ENCODE measurements around the gene OLFML2A. TPM values are rescaled to one million over a fixed set of nuclear protein-coding genes. Genes with fewer than 3 reads are reported as not detected.
"Not testable (repeated sequence)": the region's sequence is repeated elsewhere in the genome, so short reads cannot be mapped to it uniquely, and the experiment has no call there.

Gene OLFML2A
- total RNA-seq, 1 experiment from 2014 or later, result 1.4 TPM

DNA sequence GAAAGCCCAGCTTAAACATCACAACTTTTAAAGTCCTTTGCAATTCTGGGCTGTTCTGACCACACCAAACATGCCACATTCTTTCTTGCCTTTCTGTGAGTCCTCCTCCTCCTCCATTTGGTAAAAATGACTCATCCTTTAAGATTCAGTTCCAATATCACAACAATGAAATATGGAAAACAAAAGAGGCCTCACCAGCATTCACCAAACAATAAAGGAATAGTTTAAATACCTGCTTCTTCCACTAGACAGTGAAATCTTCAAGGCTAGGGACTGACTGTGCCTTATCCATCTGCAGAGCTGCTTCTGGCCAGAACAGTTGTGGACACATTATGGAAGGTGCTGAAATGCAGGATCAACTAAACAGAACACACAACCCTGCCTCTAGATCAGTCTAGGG lies 41.8 kb upstream of the OLFML2A start:
- no peak overlapping the region for H3K4me3 ChIP-seq (ENCODE audit: low read depth, low read length, poor library complexity, severe bottlenecking)
- no TSS peak for BruUV-seq (replicated peaks)
- H3K27me3 ChIP-seq (replicated peaks; ENCODE audit: insufficient read depth, low read depth, low read length, poor library complexity), result no peaks in the 10 kb centered on the region
- no peak for DNase-seq (ENCODE audit: low spot score)
- no peaks in the 10 kb centered on the region for H3K9me3 ChIP-seq (ENCODE audit: low read depth, low read length, poor library complexity, severe bottlenecking)
- POLR2A ChIA-PET (ENCODE audit: low non-redundant PET), result no interaction called here
- H3K36me3 ChIP-seq (ENCODE audit: insufficient read depth, low read length, poor library complexity, severe bottlenecking), result peaks cover 6% of the 10 kb centered on the region
- H3K27ac ChIP-seq (ENCODE audit: low read depth, low read length, poor library complexity, severe bottlenecking), result no peak overlapping the region
- TF ChIP-seq, protein P1, sequence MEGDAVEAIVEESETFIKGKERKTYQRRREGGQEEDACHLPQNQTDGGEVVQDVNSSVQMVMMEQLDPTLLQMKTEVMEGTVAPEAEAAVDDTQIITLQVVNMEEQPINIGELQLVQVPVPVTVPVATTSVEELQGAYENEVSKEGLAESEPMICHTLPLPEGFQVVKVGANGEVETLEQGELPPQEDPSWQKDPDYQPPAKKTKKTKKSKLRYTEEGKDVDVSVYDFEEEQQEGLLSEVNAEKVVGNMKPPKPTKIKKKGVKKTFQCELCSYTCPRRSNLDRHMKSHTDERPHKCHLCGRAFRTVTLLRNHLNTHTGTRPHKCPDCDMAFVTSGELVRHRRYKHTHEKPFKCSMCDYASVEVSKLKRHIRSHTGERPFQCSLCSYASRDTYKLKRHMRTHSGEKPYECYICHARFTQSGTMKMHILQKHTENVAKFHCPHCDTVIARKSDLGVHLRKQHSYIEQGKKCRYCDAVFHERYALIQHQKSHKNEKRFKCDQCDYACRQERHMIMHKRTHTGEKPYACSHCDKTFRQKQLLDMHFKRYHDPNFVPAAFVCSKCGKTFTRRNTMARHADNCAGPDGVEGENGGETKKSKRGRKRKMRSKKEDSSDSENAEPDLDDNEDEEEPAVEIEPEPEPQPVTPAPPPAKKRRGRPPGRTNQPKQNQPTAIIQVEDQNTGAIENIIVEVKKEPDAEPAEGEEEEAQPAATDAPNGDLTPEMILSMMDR (conservative IDR thresholded peaks at IDR 0.05; ENCODE audit: low read depth, low read length), result no peak
- TF ChIP-seq EZH2 (IDR thresholded peaks at IDR 0.05; ENCODE audit: borderline replicate concordance, low read depth, low read length, poor library complexity, severe bottlenecking), result no peak
- CTCF ChIA-PET, result interaction anchor here (0.6 kb wide), 1 partner anchor 20 kb away, joined by 3 read pairs; no protein-coding TSS in a partner anchor
- intact Hi-C loops (cut with micrococcal nuclease; ENCODE audit: unreplicated experiment), result no loop called here
- H3K4me1 ChIP-seq (ENCODE audit: insufficient read depth, low read length, poor library complexity, severe bottlenecking), result peaks cover 8% of the 10 kb centered on the region

DNA sequence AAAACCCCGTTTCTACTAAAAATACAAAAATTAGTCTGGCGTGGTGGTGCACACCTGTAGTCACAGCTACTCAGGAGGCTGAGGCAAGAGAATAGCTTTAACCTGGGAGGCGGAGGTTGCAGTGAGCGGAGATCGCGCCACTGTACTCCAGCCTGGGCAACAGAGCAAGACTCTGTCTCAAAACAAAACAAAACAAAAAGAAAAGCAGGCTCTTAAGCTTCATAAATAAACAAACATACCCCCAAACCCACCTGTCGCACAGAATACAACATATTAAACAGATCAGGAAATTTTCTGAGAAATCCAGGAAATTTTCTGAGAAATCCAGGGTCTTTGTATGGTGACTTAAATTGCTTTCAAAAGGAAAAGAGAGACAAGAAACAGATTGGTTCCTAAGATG lies 38.9 kb upstream of the OLFML2A start:
- POLR2A ChIA-PET (ENCODE audit: low non-redundant PET); H3K4me1 ChIP-seq (ENCODE audit: insufficient read depth, low read length, poor library complexity, severe bottlenecking); CTCF ChIA-PET; H3K4me3 ChIP-seq (ENCODE audit: low read depth, low read length, poor library complexity, severe bottlenecking); H3K9me3 ChIP-seq (ENCODE audit: low read depth, low read length, poor library complexity, severe bottlenecking); BruUV-seq (replicated peaks); H3K27me3 ChIP-seq (replicated peaks; ENCODE audit: insufficient read depth, low read depth, low read length, poor library complexity); H3K27ac ChIP-seq (ENCODE audit: low read depth, low read length, poor library complexity, severe bottlenecking); DNase-seq (ENCODE audit: low spot score); H3K36me3 ChIP-seq (ENCODE audit: insufficient read depth, low read length, poor library complexity, severe bottlenecking); intact Hi-C loops (cut with micrococcal nuclease; ENCODE audit: unreplicated experiment): not testable (repeated sequence)

DNA sequence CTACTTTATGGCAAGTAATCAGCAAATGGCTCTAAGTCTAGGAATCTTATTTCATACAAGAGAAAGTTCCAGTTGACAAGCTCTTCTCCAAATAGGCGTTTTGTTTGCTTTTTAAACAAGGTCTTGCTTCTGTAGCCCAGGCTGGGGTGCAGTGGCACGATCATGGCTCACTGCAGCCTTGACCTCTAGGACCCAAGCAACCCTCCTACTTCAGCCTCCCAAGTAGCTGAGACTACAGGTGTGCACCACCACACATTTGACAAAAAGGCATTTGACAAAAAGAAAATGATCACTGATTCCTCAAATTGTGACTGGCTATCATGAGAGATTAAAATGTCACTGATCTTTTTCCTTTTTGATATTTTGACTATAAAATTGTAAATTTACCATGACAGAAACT lies 37.6 kb upstream of the OLFML2A start:
- CTCF ChIA-PET, result no interaction called here
- peaks cover 12% of the 10 kb centered on the region for H3K4me1 ChIP-seq (ENCODE audit: insufficient read depth, low read length, poor library complexity, severe bottlenecking)
- no peaks in the 10 kb centered on the region for H3K27me3 ChIP-seq (replicated peaks; ENCODE audit: insufficient read depth, low read depth, low read length, poor library complexity)
- H3K4me3 ChIP-seq (ENCODE audit: low read depth, low read length, poor library complexity, severe bottlenecking), result no peak overlapping the region
- POLR2A ChIA-PET (ENCODE audit: low non-redundant PET), result no interaction called here
- intact Hi-C loops (cut with micrococcal nuclease; ENCODE audit: unreplicated experiment), result no loop called here
- no peak overlapping the region for H3K27ac ChIP-seq (ENCODE audit: low read depth, low read length, poor library complexity, severe bottlenecking)
- TF ChIP-seq EZH2 (IDR thresholded peaks at IDR 0.05; ENCODE audit: borderline replicate concordance, low read depth, low read length, poor library complexity, severe bottlenecking), result no peak
- TF ChIP-seq, protein P1 (conservative IDR thresholded peaks at IDR 0.05; ENCODE audit: low read depth, low read length), result no peak
- no peaks in the 10 kb centered on the region for H3K36me3 ChIP-seq (ENCODE audit: insufficient read depth, low read length, poor library complexity, severe bottlenecking)
- no peaks in the 10 kb centered on the region for H3K9me3 ChIP-seq (ENCODE audit: low read depth, low read length, poor library complexity, severe bottlenecking)
- BruUV-seq (replicated peaks), result no TSS peak
- DNase-seq (ENCODE audit: low spot score), result no peak

DNA sequence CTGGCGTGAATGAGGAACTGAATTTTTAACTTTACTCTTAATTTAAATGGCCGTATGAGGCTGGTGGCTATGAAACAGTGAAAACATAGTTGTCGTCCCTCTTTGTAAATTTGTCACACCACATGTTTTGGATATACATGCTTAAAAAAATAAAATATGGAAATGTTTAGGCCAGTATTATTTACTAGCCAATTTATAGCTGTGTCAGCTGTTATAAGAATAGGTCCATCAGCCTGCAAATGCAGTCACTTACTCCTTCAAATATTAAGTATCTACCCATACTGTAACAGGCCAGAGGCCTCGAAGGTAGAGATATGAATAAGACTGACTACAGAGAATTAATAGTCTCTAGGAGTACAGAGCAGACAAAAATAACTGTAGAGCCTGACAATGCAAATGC lies 35.8 kb upstream of the OLFML2A start:
- no peak for TF ChIP-seq EZH2 (IDR thresholded peaks at IDR 0.05; ENCODE audit: borderline replicate concordance, low read depth, low read length, poor library complexity, severe bottlenecking)
- TF ChIP-seq, protein P1 (conservative IDR thresholded peaks at IDR 0.05; ENCODE audit: low read depth, low read length), result no peak
- no TSS peak for BruUV-seq (replicated peaks)
- intact Hi-C loops (cut with micrococcal nuclease; ENCODE audit: unreplicated experiment), result no loop called here
- Histone ChIP-seq H3K27ac (ENCODE audit: low read depth, low read length, poor library complexity, severe bottlenecking) (no peak overlapping the region), H3K4me3 (ENCODE audit: low read depth, low read length, poor library complexity, severe bottlenecking) (no peak overlapping the region), H3K4me1 (ENCODE audit: insufficient read depth, low read length, poor library complexity, severe bottlenecking) (peaks cover 4% of the 10 kb centered on the region), H3K27me3 (replicated peaks; ENCODE audit: insufficient read depth, low read depth, low read length, poor library complexity) (no peaks in the 10 kb centered on the region), H3K9me3 (ENCODE audit: low read depth, low read length, poor library complexity, severe bottlenecking) (no peaks in the 10 kb centered on the region), H3K36me3 (ENCODE audit: insufficient read depth, low read length, poor library complexity, severe bottlenecking) (no peaks in the 10 kb centered on the region)
- ChIA-PET CTCF (no interaction called here), POLR2A (ENCODE audit: low non-redundant PET) (no interaction called here)
- DNase-seq (ENCODE audit: low spot score), result no peak

All from A673 (cell line).